Neural cell (in vitro differentiated cells): ENCODE results near the gene TDRD15. TPM values are rescaled to one million over a fixed set of nuclear protein-coding genes. Genes with fewer than 3 reads are reported as not detected.

Experiments
- H2AFZ ChIP-seq: fragments of 200-600, 300-800 bp; sonication (generic), shearing (Covaris generic); 2 replicates; pipeline ENCODE4 v1.6.0; 2014; ENCODE audit warnings: low read depth, mild to moderate bottlenecking, antibody characterized with exemption, low read length, moderate library complexity
- H3F3A ChIP-seq: fragments of 200-600 bp; shearing (Covaris generic); 2 replicates; pipeline ENCODE4 v1.6.1; 2016; ENCODE audit warnings: mild to moderate bottlenecking, moderate library complexity, mixed read lengths, antibody characterized with exemption, low read length; ENCODE audit not compliant: insufficient read depth, poor library complexity, severe bottlenecking
- H3K27ac ChIP-seq: fragments of 200-600, 300-800 bp; sonication (generic), shearing (Covaris generic); 2 replicates; pipeline ENCODE4 v1.5.1; 2014; ENCODE audit warnings: mild to moderate bottlenecking, low read length, moderate library complexity
- H3K27me3 ChIP-seq: fragments of 300-800, 200-600 bp; sonication (generic), shearing (Covaris generic); 2 replicates; pipeline ENCODE4 v1.6.0; 2014; ENCODE audit warnings: mild to moderate bottlenecking, low read depth, low read length, moderate library complexity; ENCODE audit not compliant: insufficient read depth
- H3K36me3 ChIP-seq: fragments of 300-800, 200-600 bp; sonication (generic), shearing (Covaris generic); 2 replicates; pipeline ENCODE4 v1.5.1; 2014; ENCODE audit warnings: mild to moderate bottlenecking, antibody characterized with exemption, low read length, moderate library complexity; ENCODE audit not compliant: insufficient read depth
- H3K4me2 ChIP-seq: fragments of 300-800, 200-600 bp; sonication (generic), shearing (Covaris generic); 2 replicates; pipeline ENCODE4 v1.6.0; 2014; ENCODE audit warnings: mild to moderate bottlenecking, low read length
- H3K4me3 ChIP-seq: fragments of 300-800, 200-600 bp; sonication (generic), shearing (Covaris generic); 2 replicates; pipeline ENCODE4 v1.5.1; 2014; ENCODE audit warnings: mild to moderate bottlenecking, low read length, moderate library complexity
- H3K79me2 ChIP-seq: fragments of 200-600 bp; shearing (Covaris generic); replicated peaks from 2 replicates; pipeline ENCODE4 v1.6.0; 2014; ENCODE audit warnings: mild to moderate bottlenecking, low read length, moderate library complexity; ENCODE audit not compliant: insufficient read depth
- H3K9ac ChIP-seq: fragments of 300-800, 200-600 bp; sonication (generic), shearing (Covaris generic); 2 replicates; pipeline ENCODE4 v1.6.1; 2016; ENCODE audit warnings: mild to moderate bottlenecking, low read length, mixed read lengths
- H3K9me2 ChIP-seq: fragments of 200-600 bp; shearing (Covaris generic); 2 replicates; pipeline ENCODE4 v1.6.1; 2016; ENCODE audit warnings: mild to moderate bottlenecking, low read length, mixed read lengths; ENCODE audit not compliant: insufficient read depth
- H3K9me3 ChIP-seq: fragments of 200-600, 300-800 bp; sonication (generic), shearing (Covaris generic); 2 replicates; pipeline ENCODE4 v1.6.1; 2016; ENCODE audit warnings: mild to moderate bottlenecking, mixed run types, low read length, moderate library complexity, mixed read lengths
- H4K20me1 ChIP-seq: fragments of 200-600 bp; shearing (Covaris generic); 2 replicates; pipeline ENCODE4 v1.6.1; 2016; ENCODE audit warnings: mild to moderate bottlenecking, mixed run types; ENCODE audit not compliant: insufficient read depth
- EP300 ChIP-seq: fragments of 450-650 bp; conservative IDR thresholded peaks from 2 replicates; pipeline ENCODE4 v1.6.1; 2014; ENCODE audit warnings: antibody characterized with exemption, mild to moderate bottlenecking, moderate library complexity; ENCODE audit not compliant: poor library complexity, severe bottlenecking
- EZH2 ChIP-seq: fragments of 200-600, 300-800 bp; shearing (Covaris generic), sonication (generic); IDR thresholded peaks from 2 replicates; pipeline ENCODE4 v1.6.1; 2014; ENCODE audit warnings: antibody characterized with exemption, low read length, borderline replicate concordance, mild to moderate bottlenecking; ENCODE audit not compliant: insufficient read depth, poor library complexity, severe bottlenecking
- MXI1 ChIP-seq: fragments of 450-650 bp; conservative IDR thresholded peaks from 2 replicates; pipeline ENCODE4 v1.6.1; 2014; ENCODE audit warnings: antibody characterized with exemption, mild to moderate bottlenecking; ENCODE audit not compliant: poor library complexity, severe bottlenecking
- POLR2AphosphoS5 ChIP-seq: IDR thresholded peaks from 2 replicates; pipeline ENCODE4 v1.6.1; 2012
- RAD21 ChIP-seq: fragments of 450-650 bp; conservative IDR thresholded peaks from 2 replicates; pipeline ENCODE4 v1.6.1; 2014; ENCODE audit warnings: antibody characterized with exemption, mild to moderate bottlenecking, moderate library complexity
- SMC3 ChIP-seq: fragments of 450-650 bp; conservative IDR thresholded peaks from 2 replicates; pipeline ENCODE4 v1.6.1; 2014; ENCODE audit warnings: antibody characterized with exemption, mild to moderate bottlenecking, moderate library complexity; ENCODE audit not compliant: poor library complexity
- TAF1 ChIP-seq: IDR thresholded peaks from 2 replicates; pipeline ENCODE4 v1.6.1; 2012; ENCODE audit warnings: low read depth
- polyA plus RNA-seq: library from polyadenylated mRNA; depleted of rRNA; stranded (reverse); fragments of >200 nt; gene quantifications from 2 replicates; pipeline ENCODE4 v1.2.3, GENCODE V29; 2014
- TF ChIP-seq, protein P1 (sequence below): IDR thresholded peaks from 2 replicates; pipeline ENCODE4 v1.6.1; 2012; ENCODE audit warnings: borderline replicate concordance
- TF ChIP-seq, protein P2 (sequence below): fragments of 450-650 bp; IDR thresholded peaks from 2 replicates; pipeline ENCODE4 v1.5.1; 2014; ENCODE audit warnings: antibody characterized with exemption, mild to moderate bottlenecking, moderate library complexity; ENCODE audit not compliant: poor library complexity, severe bottlenecking

TDRD15 gene
- polyA plus RNA-seq, 1 donor from 2014 or later: not detected

DNA sequence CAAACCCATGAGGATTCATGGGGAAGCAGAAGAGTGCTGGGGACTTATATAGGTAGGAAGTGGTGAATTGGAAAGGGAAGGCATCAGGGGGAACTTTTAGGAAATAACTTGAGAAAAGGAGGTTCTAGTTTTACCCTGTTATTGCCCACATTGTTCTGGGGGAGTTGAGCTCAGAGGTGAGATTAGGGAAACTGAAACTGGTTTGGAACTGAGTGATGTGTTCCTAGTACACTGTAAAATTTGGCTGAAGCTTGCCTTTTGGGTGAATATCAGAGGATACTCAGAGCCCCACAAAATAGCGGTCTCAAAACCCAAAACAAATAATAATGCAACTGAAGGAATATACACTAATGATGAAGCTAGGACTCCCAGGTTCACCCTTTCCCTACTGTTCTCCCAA is 40.3 kb upstream of the TDRD15 start:
- H3K4me2 ChIP-seq: no peak overlapping the region
- TF ChIP-seq RAD21: no peak
- TF ChIP-seq, protein P1, sequence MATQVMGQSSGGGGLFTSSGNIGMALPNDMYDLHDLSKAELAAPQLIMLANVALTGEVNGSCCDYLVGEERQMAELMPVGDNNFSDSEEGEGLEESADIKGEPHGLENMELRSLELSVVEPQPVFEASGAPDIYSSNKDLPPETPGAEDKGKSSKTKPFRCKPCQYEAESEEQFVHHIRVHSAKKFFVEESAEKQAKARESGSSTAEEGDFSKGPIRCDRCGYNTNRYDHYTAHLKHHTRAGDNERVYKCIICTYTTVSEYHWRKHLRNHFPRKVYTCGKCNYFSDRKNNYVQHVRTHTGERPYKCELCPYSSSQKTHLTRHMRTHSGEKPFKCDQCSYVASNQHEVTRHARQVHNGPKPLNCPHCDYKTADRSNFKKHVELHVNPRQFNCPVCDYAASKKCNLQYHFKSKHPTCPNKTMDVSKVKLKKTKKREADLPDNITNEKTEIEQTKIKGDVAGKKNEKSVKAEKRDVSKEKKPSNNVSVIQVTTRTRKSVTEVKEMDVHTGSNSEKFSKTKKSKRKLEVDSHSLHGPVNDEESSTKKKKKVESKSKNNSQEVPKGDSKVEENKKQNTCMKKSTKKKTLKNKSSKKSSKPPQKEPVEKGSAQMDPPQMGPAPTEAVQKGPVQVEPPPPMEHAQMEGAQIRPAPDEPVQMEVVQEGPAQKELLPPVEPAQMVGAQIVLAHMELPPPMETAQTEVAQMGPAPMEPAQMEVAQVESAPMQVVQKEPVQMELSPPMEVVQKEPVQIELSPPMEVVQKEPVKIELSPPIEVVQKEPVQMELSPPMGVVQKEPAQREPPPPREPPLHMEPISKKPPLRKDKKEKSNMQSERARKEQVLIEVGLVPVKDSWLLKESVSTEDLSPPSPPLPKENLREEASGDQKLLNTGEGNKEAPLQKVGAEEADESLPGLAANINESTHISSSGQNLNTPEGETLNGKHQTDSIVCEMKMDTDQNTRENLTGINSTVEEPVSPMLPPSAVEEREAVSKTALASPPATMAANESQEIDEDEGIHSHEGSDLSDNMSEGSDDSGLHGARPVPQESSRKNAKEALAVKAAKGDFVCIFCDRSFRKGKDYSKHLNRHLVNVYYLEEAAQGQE: no peak
- H3K9me3 ChIP-seq: no peaks in the 10 kb centered on the region
- no peaks in the 10 kb centered on the region for H3F3A ChIP-seq
- no peaks in the 10 kb centered on the region for H3K9me2 ChIP-seq
- H3K27ac ChIP-seq: no peak overlapping the region
- H3K36me3 ChIP-seq: no peaks in the 10 kb centered on the region
- no peaks in the 10 kb centered on the region for H4K20me1 ChIP-seq
- H3K79me2 ChIP-seq: no peaks in the 10 kb centered on the region
- H2AFZ ChIP-seq: no peak overlapping the region
- H3K4me3 ChIP-seq: no peak overlapping the region
- H3K27me3 ChIP-seq: no peaks in the 10 kb centered on the region
- H3K9ac ChIP-seq: no peak overlapping the region

DNA sequence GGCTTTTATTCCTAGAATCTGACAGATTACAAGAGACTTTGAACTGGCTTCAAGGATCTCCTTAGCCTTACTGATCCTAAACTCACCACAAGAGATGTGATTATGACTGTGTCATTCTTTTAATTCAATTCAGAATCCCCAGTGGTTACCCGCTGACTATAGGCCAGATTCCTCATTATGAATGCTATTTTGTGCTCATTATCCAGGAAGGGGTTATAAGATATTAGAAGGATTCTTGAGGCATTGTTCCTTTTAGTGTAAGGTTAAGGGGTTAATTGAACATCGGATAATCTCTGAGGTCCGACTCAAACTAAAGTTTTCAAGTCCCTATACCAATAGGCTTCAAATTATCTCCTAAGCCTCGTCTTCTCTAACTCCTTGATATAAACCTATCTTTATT is 39.4 kb upstream of the TDRD15 start:
- Histone ChIP-seq H3K36me3 (no peaks in the 10 kb centered on the region), H3K9me2 (no peaks in the 10 kb centered on the region), H3K79me2 (no peaks in the 10 kb centered on the region), H3K9me3 (no peaks in the 10 kb centered on the region), H2AFZ (no peak overlapping the region), H3K4me3 (no peak overlapping the region), H3K27me3 (no peaks in the 10 kb centered on the region), H3K4me2 (no peak overlapping the region), H3K27ac (no peak overlapping the region), H4K20me1 (no peaks in the 10 kb centered on the region), H3K9ac (no peak overlapping the region), H3F3A (no peaks in the 10 kb centered on the region)
- TF ChIP-seq TAF1 (no peak), POLR2AphosphoS5 (no peak), MXI1 (no peak), EZH2 (no peak), SMC3 (no peak)
- TF ChIP-seq, protein P2, sequence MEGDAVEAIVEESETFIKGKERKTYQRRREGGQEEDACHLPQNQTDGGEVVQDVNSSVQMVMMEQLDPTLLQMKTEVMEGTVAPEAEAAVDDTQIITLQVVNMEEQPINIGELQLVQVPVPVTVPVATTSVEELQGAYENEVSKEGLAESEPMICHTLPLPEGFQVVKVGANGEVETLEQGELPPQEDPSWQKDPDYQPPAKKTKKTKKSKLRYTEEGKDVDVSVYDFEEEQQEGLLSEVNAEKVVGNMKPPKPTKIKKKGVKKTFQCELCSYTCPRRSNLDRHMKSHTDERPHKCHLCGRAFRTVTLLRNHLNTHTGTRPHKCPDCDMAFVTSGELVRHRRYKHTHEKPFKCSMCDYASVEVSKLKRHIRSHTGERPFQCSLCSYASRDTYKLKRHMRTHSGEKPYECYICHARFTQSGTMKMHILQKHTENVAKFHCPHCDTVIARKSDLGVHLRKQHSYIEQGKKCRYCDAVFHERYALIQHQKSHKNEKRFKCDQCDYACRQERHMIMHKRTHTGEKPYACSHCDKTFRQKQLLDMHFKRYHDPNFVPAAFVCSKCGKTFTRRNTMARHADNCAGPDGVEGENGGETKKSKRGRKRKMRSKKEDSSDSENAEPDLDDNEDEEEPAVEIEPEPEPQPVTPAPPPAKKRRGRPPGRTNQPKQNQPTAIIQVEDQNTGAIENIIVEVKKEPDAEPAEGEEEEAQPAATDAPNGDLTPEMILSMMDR: no peak

DNA sequence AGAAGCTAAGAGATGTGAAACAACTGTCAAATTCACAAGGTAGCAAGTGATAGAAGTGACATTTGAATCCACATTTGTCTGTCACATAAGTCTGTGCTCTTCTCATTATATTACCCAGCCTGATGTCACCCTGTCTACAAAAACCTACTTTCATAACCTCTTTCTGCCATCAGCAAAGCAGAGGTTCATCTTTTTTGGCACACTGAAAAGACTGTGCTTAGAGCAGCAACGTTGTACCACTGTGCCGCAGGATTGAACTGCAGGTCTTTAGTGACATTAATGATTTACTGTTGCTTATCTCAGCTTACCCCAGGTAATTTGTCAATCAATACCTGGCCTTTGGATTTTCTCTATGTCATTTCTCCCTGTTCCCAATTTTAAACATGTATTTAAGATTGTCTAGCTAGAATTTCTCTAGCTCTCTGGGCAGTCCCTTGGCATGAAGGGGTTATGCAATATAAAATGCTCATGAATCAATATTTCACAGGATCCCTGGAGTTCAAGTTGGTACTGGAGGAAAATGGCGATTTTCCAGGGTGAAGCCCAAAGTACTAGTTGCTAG is 31.4 kb upstream of the TDRD15 start:
- Histone ChIP-seq H3K4me2 (no peak overlapping the region), H3K79me2 (no peaks in the 10 kb centered on the region), H3F3A (no peaks in the 10 kb centered on the region), H3K9ac (no peak overlapping the region), H4K20me1 (no peaks in the 10 kb centered on the region), H3K27ac (peak overlapping the region; percentile 57), H2AFZ (no peak overlapping the region), H3K9me3 (no peaks in the 10 kb centered on the region), H3K9me2 (no peaks in the 10 kb centered on the region), H3K36me3 (no peaks in the 10 kb centered on the region), H3K4me3 (peak overlapping the region; percentile 23), H3K27me3 (no peaks in the 10 kb centered on the region)
- TF ChIP-seq EP300 (peak; percentile 97), RAD21 (no peak), SMC3 (no peak), MXI1 (no peak), TAF1 (no peak), POLR2AphosphoS5 (peak; percentile 79)
- TF ChIP-seq, protein P1: no peak
